B cell (primary cell): ENCODE measurements around the gene ARHGAP19.

Experiments
- CTCF ChIP-seq: fragments of 200-600 bp; IDR thresholded peaks from one replicate; pipeline ENCODE4 v1.8.0; 2022; ENCODE audit warnings: antibody characterized with exemption, mild to moderate bottlenecking
- EZH2 ChIP-seq: IDR thresholded peaks from 2 replicates; pipeline ENCODE4 v1.6.1; 2012; ENCODE audit warnings: borderline replicate concordance, low read depth, mild to moderate bottlenecking, moderate library complexity, low read length; ENCODE audit not compliant: insufficient read depth, poor library complexity, severe bottlenecking

- TF ChIP-seq CTCF: no peak
- TF ChIP-seq EZH2: no peak
These were observed 102.0 kb downstream of the ARHGAP19 start for GRCh38 chr10:97190450-97190849.
